IMR-90 (cell line): ENCODE results near the gene C16orf87. TPM values are rescaled to one million over a fixed set of nuclear protein-coding genes. Genes with fewer than 3 reads are reported as not detected.

Experiments used
- ATAC-seq: fragments of 200-7000 bp; cut with Tn5 transposase; 2 replicates; pipeline ENCODE4 v1.9.1; 2020; ENCODE audit warnings: low read depth, mild to moderate bottlenecking, moderate library complexity
- BruUV-seq: library from RNA; stranded (reverse); fragments of 400-500 nt; replicated peaks from 2 replicates; lab custom pipeline; 2021; lab: Mats Ljungman, UMichigan
- CTCF ChIA-PET: fragments of 300-600 bp; formaldehyde crosslinking; extraction: SDS; loops from one replicate; lab custom pipeline; 2021; ENCODE audit warnings: antibody characterized with exemption; lab: Yijun Ruan, JAX
- POLR2A ChIA-PET: fragments of 300-600 bp; sonication (Branson Sonifier 250); formaldehyde crosslinking; loops from one replicate; lab custom pipeline; 2022; ENCODE audit warnings: antibody characterized with exemption; ENCODE audit not compliant: unreplicated experiment; lab: Charles Lee
- DNase-seq: peaks from one replicate; pipeline ENCODE4 v3.0.0; 2013
- H2AFZ ChIP-seq: replicated peaks from 2 replicates; pipeline ENCODE3; 2013; ENCODE audit warnings: low read length, mild to moderate bottlenecking; ENCODE audit not compliant: poor library complexity
- H2AK5ac ChIP-seq: 2 replicates; pipeline ENCODE4 v1.6.1; 2013; ENCODE audit warnings: low read depth, low read length, inconsistent platforms
- H2AK9ac ChIP-seq: replicated peaks from 2 replicates; pipeline ENCODE3; 2013; ENCODE audit warnings: mild to moderate bottlenecking, low read depth, low read length, moderate library complexity; ENCODE audit not compliant: poor library complexity
- H2BK120ac ChIP-seq: 2 replicates; pipeline ENCODE4 v1.6.1; 2013; ENCODE audit warnings: low read depth, low read length, inconsistent platforms
- H2BK15ac ChIP-seq: 3 replicates; pipeline ENCODE4 v1.6.1; 2013; ENCODE audit warnings: low read depth, low read length, inconsistent platforms
- H2BK20ac ChIP-seq: 2 replicates; pipeline ENCODE4 v1.6.1; 2013; ENCODE audit warnings: low read depth, mild to moderate bottlenecking, inconsistent platforms, low read length, moderate library complexity
- H2BK5ac ChIP-seq: 2 replicates; pipeline ENCODE4 v1.6.1; 2013; ENCODE audit warnings: mild to moderate bottlenecking, low read depth, low read length, inconsistent platforms; ENCODE audit not compliant: poor library complexity, severe bottlenecking
- H3K14ac ChIP-seq: replicated peaks from 2 replicates; pipeline ENCODE4 v1.6.1; 2013; ENCODE audit warnings: low read depth, low read length, inconsistent platforms
- H3K18ac ChIP-seq: 2 replicates; pipeline ENCODE4 v1.6.1; 2013; ENCODE audit warnings: low read depth, low read length, control low read depth
- H3K23ac ChIP-seq: 2 replicates; pipeline ENCODE4 v1.6.1; 2013; ENCODE audit warnings: low read depth, low read length, inconsistent platforms
- H3K27ac ChIP-seq: 2 replicates; pipeline ENCODE4 v1.5.1; 2013; ENCODE audit warnings: mild to moderate bottlenecking, control low read depth, low read length; ENCODE audit not compliant: insufficient read depth
- H3K27me3 ChIP-seq: 2 replicates; pipeline ENCODE4 v1.6.1; 2013; ENCODE audit warnings: low read length; ENCODE audit not compliant: control insufficient read depth, insufficient read depth
- H3K36me3 ChIP-seq: 2 replicates; pipeline ENCODE4 v1.6.1; 2013; ENCODE audit warnings: low read length, mixed read lengths; ENCODE audit not compliant: control insufficient read depth, insufficient read depth
- H3K4ac ChIP-seq: 2 replicates; pipeline ENCODE4 v1.6.1; 2013; ENCODE audit warnings: low read depth, low read length, inconsistent platforms
- H3K4me1 ChIP-seq: 2 replicates; pipeline ENCODE4 v1.6.1; 2013; ENCODE audit warnings: low read length, mixed read lengths; ENCODE audit not compliant: control insufficient read depth, insufficient read depth
- H3K4me2 ChIP-seq: 2 replicates; pipeline ENCODE4 v1.6.1; 2013; ENCODE audit warnings: low read depth, mild to moderate bottlenecking, control low read depth, low read length, moderate library complexity
- H3K4me3 ChIP-seq: 2 replicates; pipeline ENCODE4 v1.5.1; 2013; ENCODE audit warnings: low read depth, mild to moderate bottlenecking, control low read depth, low read length, moderate library complexity; ENCODE audit not compliant: insufficient read depth
- H3K56ac ChIP-seq: 2 replicates; pipeline ENCODE4 v1.6.1; 2013; ENCODE audit warnings: low read length, inconsistent platforms; ENCODE audit not compliant: insufficient read depth; ENCODE audit errors: extremely low read depth
- H3K79me1 ChIP-seq, 2 experiments: 2 replicates each; pipeline ENCODE4 v1.6.1; 2013; ENCODE audit warnings: low read length in 2 of 2, inconsistent platforms in 1 of 2, low read depth in 1 of 2
- H3K9ac ChIP-seq: 2 replicates; pipeline ENCODE4 v1.6.1; 2013; ENCODE audit warnings: low read depth, low read length, control low read depth
- H3K9me1 ChIP-seq: 2 replicates; pipeline ENCODE4 v1.6.1; 2013; ENCODE audit warnings: low read length, inconsistent platforms; ENCODE audit not compliant: insufficient read depth
- H3K9me3 ChIP-seq: 2 replicates; pipeline ENCODE4 v1.6.1; 2013; ENCODE audit warnings: low read length; ENCODE audit not compliant: control insufficient read depth, insufficient read depth
- H4K20me1 ChIP-seq: 2 replicates; pipeline ENCODE4 v1.6.1; 2013; ENCODE audit warnings: low read length, inconsistent platforms; ENCODE audit not compliant: insufficient read depth
- H4K5ac ChIP-seq: 2 replicates; pipeline ENCODE4 v1.6.1; 2013; ENCODE audit warnings: mild to moderate bottlenecking, low read depth, low read length, control low read depth
- H4K8ac ChIP-seq, 2 experiments: 2 replicates each; pipeline ENCODE4 v1.6.1; 2013; ENCODE audit warnings: low read depth in 2 of 2, low read length in 2 of 2, control low read depth in 1 of 2, inconsistent platforms in 1 of 2
- H4K91ac ChIP-seq: 2 replicates; pipeline ENCODE4 v1.6.1; 2013; ENCODE audit warnings: low read depth, low read length, inconsistent platforms; ENCODE audit not compliant: insufficient read depth
- BHLHE40 ChIP-seq: fragments of 150-350 bp; IDR thresholded peaks from 2 replicates; pipeline ENCODE4 v1.6.1; 2016; ENCODE audit warnings: mild to moderate bottlenecking, low read depth, low read length
- CEBPB ChIP-seq: IDR thresholded peaks from 2 replicates; pipeline ENCODE4 v1.6.1; 2012; ENCODE audit warnings: low read depth, low read length, improper control_type of control experiment
- CHD1 ChIP-seq: IDR thresholded peaks from 2 replicates; pipeline ENCODE4 v1.6.1; 2012; ENCODE audit warnings: low read depth, low read length, improper control_type of control experiment
- FOS ChIP-seq: fragments of 150-350 bp; IDR thresholded peaks from 2 replicates; pipeline ENCODE4 v1.6.1; 2016; ENCODE audit warnings: low read depth, low read length
- MAFK ChIP-seq: IDR thresholded peaks from 2 replicates; pipeline ENCODE4 v1.6.1; 2012; ENCODE audit warnings: low read depth, low read length, improper control_type of control experiment
- MAZ ChIP-seq: IDR thresholded peaks from 2 replicates; pipeline ENCODE4 v1.6.1; 2012; ENCODE audit warnings: low read depth, mild to moderate bottlenecking, low read length, improper control_type of control experiment, moderate library complexity, borderline replicate concordance
- MXI1 ChIP-seq: IDR thresholded peaks from 2 replicates; pipeline ENCODE4 v1.6.1; 2012; ENCODE audit warnings: low read depth, mild to moderate bottlenecking, low read length, moderate library complexity, borderline replicate concordance
- NFE2L2 ChIP-seq: fragments of 150-350 bp; IDR thresholded peaks from 2 replicates; pipeline ENCODE4 v1.6.1; 2016; ENCODE audit warnings: low read depth, mild to moderate bottlenecking, low read length
- POLR2A ChIP-seq: IDR thresholded peaks from 2 replicates; pipeline ENCODE4 v1.6.1; 2012; ENCODE audit warnings: mild to moderate bottlenecking, low read depth, low read length
- RAD21 ChIP-seq: IDR thresholded peaks from 2 replicates; pipeline ENCODE4 v1.6.1; 2012; ENCODE audit warnings: low read length, improper control_type of control experiment
- RCOR1 ChIP-seq: IDR thresholded peaks from 2 replicates; pipeline ENCODE4 v1.6.1; 2012; ENCODE audit warnings: mild to moderate bottlenecking, low read length, improper control_type of control experiment; ENCODE audit not compliant: insufficient replicate concordance
- RFX5 ChIP-seq: IDR thresholded peaks from 2 replicates; pipeline ENCODE4 v1.8.0; 2012; ENCODE audit warnings: low read depth, mild to moderate bottlenecking, low read length, moderate library complexity
- SMC3 ChIP-seq: fragments of 150-350 bp; IDR thresholded peaks from 2 replicates; pipeline ENCODE4 v1.6.1; 2016; ENCODE audit warnings: low read depth, mild to moderate bottlenecking, antibody characterized with exemption, low read length, moderate library complexity
- WGBS, 2 experiments: methylation state at CpG; one replicate each; pipeline versions ENCODE4 v1.1.5 to v1.1.7; 2013; ENCODE audit warnings: missing lambda C conversion rate in 2 of 2; ENCODE audit not compliant: insufficient read length in 1 of 2; ENCODE audit errors: extremely low coverage in 2 of 2; 5-methylcytosine and 5-hydroxymethylcytosine counted together
- dilution Hi-C: fragments of 300-500 bp; cut with HindIII; formaldehyde crosslinking; loops from one replicate; pipeline ENCODE4 v1.14.3; 2018; ENCODE audit warnings: low sequenced_read_pairs; ENCODE audit not compliant: unreplicated experiment
- in situ Hi-C: fragments of 300-500 bp; cut with MboI; formaldehyde crosslinking; loops from 3 replicates; pipeline ENCODE4 v1.14.3; 2019; ENCODE audit warnings: low sequenced_read_pairs, inconsistent platforms, mixed read lengths
- intact Hi-C: fragments of 100-400 bp; cut with micrococcal nuclease; formaldehyde crosslinking; loops from 2 replicates; pipeline ENCODE4 v1.10.0; 2022
- polyA plus RNA-seq, 3 experiments: library from polyadenylated mRNA; depleted of rRNA; stranded (reverse); fragments of >200 nt; gene quantifications; 2 replicates each; pipeline ENCODE4 v1.2.3, GENCODE V29; 2012; ENCODE audit warnings: low replicate concordance in 1 of 3
- total RNA-seq: library from RNA; depleted of rRNA; stranded (reverse); fragments of >200 nt; gene quantifications from 2 replicates; pipeline ENCODE4 v1.2.3, GENCODE V29; 2012
- TF ChIP-seq, protein P1 (sequence below): fragments of 150-350 bp; IDR thresholded peaks from 2 replicates; pipeline ENCODE4 v1.6.1; 2017; ENCODE audit warnings: mild to moderate bottlenecking, antibody characterized with exemption, low read length, low read depth
- TF ChIP-seq, protein P2 (sequence below): fragments of 150-350 bp; IDR thresholded peaks from 2 replicates; pipeline ENCODE4 v1.6.1; 2016; ENCODE audit warnings: low read depth, mild to moderate bottlenecking, low read length, moderate library complexity, borderline replicate concordance
- TF ChIP-seq, protein P3 (sequence below): conservative IDR thresholded peaks from 2 replicates; pipeline ENCODE4 v1.5.1; 2012; ENCODE audit warnings: mild to moderate bottlenecking, low read depth, low read length, improper control_type of control experiment

Gene C16orf87
- total and polyA plus RNA-seq, 2 of the 4 experiments (the other 2 are of a cell fraction), result 6.3 to 8.1 TPM

DNA sequence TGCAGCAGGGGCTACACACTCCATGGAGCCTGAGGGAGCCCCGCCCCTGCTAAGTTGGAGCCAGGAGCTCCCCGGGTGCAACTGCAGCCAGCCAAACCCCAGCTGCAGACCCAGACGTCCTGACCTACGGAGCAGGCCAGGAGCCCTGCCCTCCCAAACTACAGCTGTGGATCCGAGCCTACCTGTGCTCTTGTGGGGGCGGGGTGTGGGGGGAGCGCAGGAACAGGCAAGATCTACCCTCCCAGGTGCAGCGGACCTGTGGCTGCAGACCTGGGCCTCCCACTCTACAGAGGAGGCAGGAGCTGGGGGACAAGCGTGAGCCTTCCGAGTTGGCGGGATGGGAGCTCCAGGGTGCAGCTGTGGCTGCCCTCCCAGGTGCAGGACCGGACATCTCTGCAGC lies 53.2 kb downstream of the C16orf87 start:
- no peak overlapping the region for H2BK120ac ChIP-seq
- CTCF ChIA-PET, result interaction anchor here (0.5 to 1.1 kb wide), 4 partner anchors 19 to 84 kb away, joined by 3 read pairs; no protein-coding TSS in a partner anchor
- H3K9ac ChIP-seq, result no peak overlapping the region
- no peak overlapping the region for H3K4me3 ChIP-seq
- in situ Hi-C loops, result no loop called here
- no peak for TF ChIP-seq RCOR1
- TF ChIP-seq NFE2L2, result no peak
- TF ChIP-seq, protein P1, sequence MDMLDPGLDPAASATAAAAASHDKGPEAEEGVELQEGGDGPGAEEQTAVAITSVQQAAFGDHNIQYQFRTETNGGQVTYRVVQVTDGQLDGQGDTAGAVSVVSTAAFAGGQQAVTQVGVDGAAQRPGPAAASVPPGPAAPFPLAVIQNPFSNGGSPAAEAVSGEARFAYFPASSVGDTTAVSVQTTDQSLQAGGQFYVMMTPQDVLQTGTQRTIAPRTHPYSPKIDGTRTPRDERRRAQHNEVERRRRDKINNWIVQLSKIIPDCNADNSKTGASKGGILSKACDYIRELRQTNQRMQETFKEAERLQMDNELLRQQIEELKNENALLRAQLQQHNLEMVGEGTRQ, result no peak
- no peak for TF ChIP-seq SMC3
- TF ChIP-seq MAFK, result no peak
- TF ChIP-seq, protein P2, sequence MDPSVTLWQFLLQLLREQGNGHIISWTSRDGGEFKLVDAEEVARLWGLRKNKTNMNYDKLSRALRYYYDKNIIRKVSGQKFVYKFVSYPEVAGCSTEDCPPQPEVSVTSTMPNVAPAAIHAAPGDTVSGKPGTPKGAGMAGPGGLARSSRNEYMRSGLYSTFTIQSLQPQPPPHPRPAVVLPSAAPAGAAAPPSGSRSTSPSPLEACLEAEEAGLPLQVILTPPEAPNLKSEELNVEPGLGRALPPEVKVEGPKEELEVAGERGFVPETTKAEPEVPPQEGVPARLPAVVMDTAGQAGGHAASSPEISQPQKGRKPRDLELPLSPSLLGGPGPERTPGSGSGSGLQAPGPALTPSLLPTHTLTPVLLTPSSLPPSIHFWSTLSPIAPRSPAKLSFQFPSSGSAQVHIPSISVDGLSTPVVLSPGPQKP, result no peak
- TF ChIP-seq RFX5, result no peak
- no peak for TF ChIP-seq FOS
- TF ChIP-seq RAD21, result no peak
- TF ChIP-seq BHLHE40, result no peak
- no peak for TF ChIP-seq POLR2A
- TF ChIP-seq, protein P3, sequence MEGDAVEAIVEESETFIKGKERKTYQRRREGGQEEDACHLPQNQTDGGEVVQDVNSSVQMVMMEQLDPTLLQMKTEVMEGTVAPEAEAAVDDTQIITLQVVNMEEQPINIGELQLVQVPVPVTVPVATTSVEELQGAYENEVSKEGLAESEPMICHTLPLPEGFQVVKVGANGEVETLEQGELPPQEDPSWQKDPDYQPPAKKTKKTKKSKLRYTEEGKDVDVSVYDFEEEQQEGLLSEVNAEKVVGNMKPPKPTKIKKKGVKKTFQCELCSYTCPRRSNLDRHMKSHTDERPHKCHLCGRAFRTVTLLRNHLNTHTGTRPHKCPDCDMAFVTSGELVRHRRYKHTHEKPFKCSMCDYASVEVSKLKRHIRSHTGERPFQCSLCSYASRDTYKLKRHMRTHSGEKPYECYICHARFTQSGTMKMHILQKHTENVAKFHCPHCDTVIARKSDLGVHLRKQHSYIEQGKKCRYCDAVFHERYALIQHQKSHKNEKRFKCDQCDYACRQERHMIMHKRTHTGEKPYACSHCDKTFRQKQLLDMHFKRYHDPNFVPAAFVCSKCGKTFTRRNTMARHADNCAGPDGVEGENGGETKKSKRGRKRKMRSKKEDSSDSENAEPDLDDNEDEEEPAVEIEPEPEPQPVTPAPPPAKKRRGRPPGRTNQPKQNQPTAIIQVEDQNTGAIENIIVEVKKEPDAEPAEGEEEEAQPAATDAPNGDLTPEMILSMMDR, result no peak
- no peak for TF ChIP-seq CHD1
- no peak for TF ChIP-seq MXI1
- no peak for TF ChIP-seq CEBPB
- no peak for TF ChIP-seq MAZ
- no peaks in the 10 kb centered on the region for H3K79me1 ChIP-seq
- H2AK9ac ChIP-seq, result no peak overlapping the region
- H4K91ac ChIP-seq, result no peak overlapping the region
- WGBS, 2 experiments, result 86% methylated on average over 3 of the region's 12 CpGs; no CpG with 5 or more reads in 1 of the 2 experiments
- no peak overlapping the region for H2AK5ac ChIP-seq
- H3K18ac ChIP-seq, result no peak overlapping the region
- H3K27ac ChIP-seq, result no peak overlapping the region
- H4K20me1 ChIP-seq, result no peaks in the 10 kb centered on the region
- BruUV-seq, result no TSS peak
- H2AFZ ChIP-seq, result no peak overlapping the region
- H3K23ac ChIP-seq, result no peak overlapping the region
- ATAC-seq (no peak), DNase-seq (no peak)
- POLR2A ChIA-PET, result no interaction called here
- H3K56ac ChIP-seq, result no peak overlapping the region
- H3K4me2 ChIP-seq, result no peak overlapping the region
- no peak overlapping the region for H2BK5ac ChIP-seq
- no peak overlapping the region for H3K4ac ChIP-seq
- intact Hi-C loops, result loop anchor here (5.0 kb wide), 1 partner anchor 36 kb away; no protein-coding TSS in a partner anchor
- H4K5ac ChIP-seq, result no peak overlapping the region
- no peaks in the 10 kb centered on the region; the same call in 1 of the 2 replicates for H3K4me1 ChIP-seq
- no peak overlapping the region for H2BK20ac ChIP-seq
- no peak overlapping the region for H3K14ac ChIP-seq
- no peaks in the 10 kb centered on the region for H3K27me3 ChIP-seq
- no peaks in the 10 kb centered on the region for H3K9me3 ChIP-seq
- no peak overlapping the region for H2BK15ac ChIP-seq
- dilution Hi-C loops, result no loop called here
- no peaks in the 10 kb centered on the region for H3K9me1 ChIP-seq
- no peak overlapping the region for H4K8ac ChIP-seq
- no peaks in the 10 kb centered on the region for H3K36me3 ChIP-seq
